SK-N-MC (cell line): Measurements from ENCODE around the gene VBP1.

Experiments
- EZH2 ChIP-seq: fragments of 200-600 bp; sonication (generic); IDR thresholded peaks from one replicate; pipeline ENCODE4 v1.6.1; 2017; ENCODE audit warnings: antibody characterized with exemption
- POLR2AphosphoS5 ChIP-seq: IDR thresholded peaks from 2 replicates; pipeline ENCODE4 v1.6.1; 2012; ENCODE audit warnings: mild to moderate bottlenecking, low read depth, low read length, borderline replicate concordance

- TF ChIP-seq EZH2 (no peak), POLR2AphosphoS5 (no peak)
Observed at GRCh38 chrX:155266439-155266838, 50.2 kb downstream of the VBP1 start.
